ENCODE results near the gene DOK3. TPM values are rescaled to one million over a fixed set of nuclear protein-coding genes. Genes with fewer than 3 reads are reported as not detected.

Gene DOK3
- total RNA-seq, 1 donor from 2014 or later, result 11.6 TPM

DNA sequence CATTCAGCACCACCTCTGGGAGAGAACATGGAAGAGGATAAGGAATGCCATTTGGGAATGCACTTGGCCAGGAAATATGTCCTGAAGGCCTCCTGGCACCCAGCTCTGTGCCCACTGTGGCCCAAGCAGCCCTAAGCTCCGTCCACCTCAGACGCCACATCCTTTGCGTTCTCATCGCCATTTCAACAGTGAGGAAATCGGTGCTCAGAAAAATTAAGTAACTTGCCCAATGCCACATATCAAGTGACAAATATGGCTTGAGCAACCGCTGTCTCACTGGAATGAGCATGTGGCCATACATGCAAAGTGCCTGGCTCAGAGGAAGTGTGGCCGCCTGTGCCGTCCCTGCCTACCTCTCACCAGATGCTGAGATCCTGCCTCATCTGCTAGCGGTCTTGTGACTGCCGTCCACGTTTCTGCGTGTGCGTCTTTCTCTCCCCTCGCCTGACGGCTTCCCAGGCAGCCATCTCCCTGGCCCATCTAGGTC, 984 bp upstream of the DOK3 start:
- Mint-ChIP-seq H3K4me1 (ENCODE audit: low read depth) (peaks cover 1% of the 10 kb centered on the region), H3K27me3 (no peaks in the 10 kb centered on the region), H3K27ac (no peak overlapping the region), H3K4me3 (ENCODE audit: low read depth) (no peak overlapping the region), H3K9me3 (ENCODE audit: low read depth) (no peaks in the 10 kb centered on the region), H3K36me3 (ENCODE audit: insufficient read depth) (peaks cover 24% of the 10 kb centered on the region)
- TF ChIP-seq CTCF (IDR thresholded peaks at IDR 0.05; ENCODE audit: unreplicated experiment), result no peak
- no peak for DNase-seq (ENCODE audit: low spot score, unreplicated experiment)

DNA sequence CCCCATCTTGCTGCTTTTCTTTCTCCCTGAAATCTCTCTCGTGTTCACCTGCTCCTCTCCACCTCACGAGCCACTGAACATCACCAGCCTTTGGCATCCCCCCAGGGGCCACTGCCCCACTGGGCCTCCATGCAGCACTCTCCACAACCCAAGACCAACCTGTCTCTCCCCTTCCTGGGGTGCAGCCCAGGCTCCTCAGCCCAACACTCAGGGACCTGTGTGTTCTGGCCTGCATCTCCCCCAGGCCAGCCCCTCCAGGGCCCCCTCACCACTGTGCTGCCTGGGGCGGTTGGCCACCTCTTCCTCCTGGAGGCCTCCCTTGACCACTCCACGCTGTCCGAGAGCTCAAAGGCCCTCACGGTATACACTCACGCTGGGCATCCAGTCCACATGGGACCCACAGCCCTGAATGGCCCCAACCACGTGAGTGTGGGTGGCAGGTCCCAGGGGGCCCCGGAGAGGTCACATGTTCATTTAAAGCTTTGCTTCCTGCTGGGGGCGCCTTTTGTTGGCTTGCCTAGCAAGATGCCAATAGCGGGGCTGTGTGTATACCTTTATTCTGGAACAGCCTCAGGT, 453 bp upstream of the DOK3 start:
- H3K27me3 Mint-ChIP-seq, result no peaks in the 10 kb centered on the region
- peak overlapping the region; percentile 86 for H3K27ac Mint-ChIP-seq
- no peak overlapping the region for H3K4me3 Mint-ChIP-seq (ENCODE audit: low read depth)
- no peak for TF ChIP-seq CTCF (IDR thresholded peaks at IDR 0.05; ENCODE audit: unreplicated experiment)
- no peaks in the 10 kb centered on the region for H3K4me1 Mint-ChIP-seq (ENCODE audit: low read depth)
- peaks cover 21% of the 10 kb centered on the region for H3K36me3 Mint-ChIP-seq (ENCODE audit: insufficient read depth)
- no peak for DNase-seq (ENCODE audit: low spot score, unreplicated experiment)
- H3K9me3 Mint-ChIP-seq (ENCODE audit: low read depth), result no peaks in the 10 kb centered on the region

- DNase-seq (ENCODE audit: low spot score, unreplicated experiment), result no peak
- Mint-ChIP-seq H3K27ac (no peak overlapping the region), H3K9me3 (ENCODE audit: low read depth) (no peaks in the 10 kb centered on the region), H3K36me3 (ENCODE audit: insufficient read depth) (peaks cover 17% of the 10 kb centered on the region), H3K4me1 (ENCODE audit: low read depth) (no peaks in the 10 kb centered on the region), H3K4me3 (ENCODE audit: low read depth) (no peak overlapping the region), H3K27me3 (no peaks in the 10 kb centered on the region)
- TF ChIP-seq CTCF (IDR thresholded peaks at IDR 0.05; ENCODE audit: unreplicated experiment), result no peak
Observed at GRCh38 chr5:177508837-177509236, 789 bp downstream of the DOK3 start.

GRCh38 chr5:177508221-177508611, 1.4 kb downstream of the DOK3 start:
- Mint-ChIP-seq H3K27ac (no peak overlapping the region), H3K27me3 (no peaks in the 10 kb centered on the region), H3K36me3 (ENCODE audit: insufficient read depth) (peaks cover 16% of the 10 kb centered on the region), H3K4me3 (ENCODE audit: low read depth) (no peak overlapping the region), H3K9me3 (ENCODE audit: low read depth) (no peaks in the 10 kb centered on the region), H3K4me1 (ENCODE audit: low read depth) (no peaks in the 10 kb centered on the region)
- TF ChIP-seq CTCF (IDR thresholded peaks at IDR 0.05; ENCODE audit: unreplicated experiment), result no peak
- no peak for DNase-seq (ENCODE audit: low spot score, unreplicated experiment)

- Mint-ChIP-seq H3K27ac (peak overlapping the region; percentile 91), H3K9me3 (ENCODE audit: low read depth) (no peaks in the 10 kb centered on the region), H3K4me1 (ENCODE audit: low read depth) (no peaks in the 10 kb centered on the region), H3K4me3 (ENCODE audit: low read depth) (no peak overlapping the region), H3K27me3 (no peaks in the 10 kb centered on the region), H3K36me3 (ENCODE audit: insufficient read depth) (peaks cover 12% of the 10 kb centered on the region)
- TF ChIP-seq CTCF (IDR thresholded peaks at IDR 0.05; ENCODE audit: unreplicated experiment), result no peak
- no peak for DNase-seq (ENCODE audit: low spot score, unreplicated experiment)
Observed at GRCh38 chr5:177507596-177508220, 1.9 kb downstream of the DOK3 start.
